HepG2 (cell line): ENCODE results near the gene DHX8. TPM values are rescaled to one million over a fixed set of nuclear protein-coding genes. Genes with fewer than 3 reads are reported as not detected.

Experiments
- ARNTL ChIP-seq: sonication (generic); formaldehyde crosslinking; IDR thresholded peaks from 2 replicates; pipeline ENCODE4 v1.4.0; 2020; ENCODE audit warnings: mild to moderate bottlenecking, missing genetic modification reagents
- ATF4 ChIP-seq, 2 experiments: fragments of 450-650 bp in 1 of 2; sonication (generic) in 1 of 2; formaldehyde crosslinking; IDR thresholded peaks; 2 replicates each; pipeline versions ENCODE4 v1.5.0 to v1.8.0; 2020 to 2022; ENCODE audit warnings: mild to moderate bottlenecking in 1 of 2, missing genetic modification reagents in 1 of 2
- FOXO1 ChIP-seq: sonication (generic); formaldehyde crosslinking; IDR thresholded peaks from 2 replicates; pipeline ENCODE4 v1.4.0; 2020; ENCODE audit warnings: missing genetic modification reagents
- GPN1 ChIP-seq: sonication (generic); formaldehyde crosslinking; IDR thresholded peaks from 2 replicates; pipeline ENCODE4 v1.5.1; 2020; ENCODE audit warnings: missing genetic modification reagents, borderline replicate concordance
- IKZF4 ChIP-seq: sonication (generic); formaldehyde crosslinking; IDR thresholded peaks from 2 replicates; pipeline ENCODE4 v1.5.1; 2020; ENCODE audit warnings: borderline replicate concordance, mild to moderate bottlenecking, low read depth, missing genetic modification reagents; ENCODE audit errors: not compliant biosample characterization
- NCOR1 ChIP-seq: fragments of 200-600 bp; sonication (generic); IDR thresholded peaks from 2 replicates; pipeline ENCODE4 v1.7.0; 2017; ENCODE audit warnings: antibody characterized with exemption, low read length, borderline replicate concordance
- NR2F6 ChIP-seq, 2 experiments: IDR thresholded peaks; 2 replicates each; pipeline ENCODE4 v1.6.1; 2016; ENCODE audit warnings: antibody characterized with exemption in 1 of 2, mild to moderate bottlenecking in 1 of 2
- PBX3 ChIP-seq: sonication (generic); formaldehyde crosslinking; IDR thresholded peaks from 2 replicates; pipeline ENCODE4 v1.8.1; 2023; ENCODE audit warnings: missing genetic modification reagents, inconsistent platforms, borderline replicate concordance
- RFX1 ChIP-seq: fragments of 450-650 bp; IDR thresholded peaks from 2 replicates; pipeline ENCODE4 v1.6.1; 2017
- SALL1 ChIP-seq: sonication (generic); formaldehyde crosslinking; IDR thresholded peaks from 2 replicates; pipeline ENCODE4 v1.8.0; 2022; ENCODE audit warnings: mild to moderate bottlenecking, missing genetic modification reagents
- SMAD1 ChIP-seq: sonication (generic); formaldehyde crosslinking; IDR thresholded peaks from 2 replicates; pipeline ENCODE4 v1.4.0; 2020; ENCODE audit warnings: missing genetic modification reagents, low read depth, mild to moderate bottlenecking, borderline replicate concordance
- SP5 ChIP-seq: IDR thresholded peaks from 2 replicates; pipeline ENCODE4 v1.6.1; 2016; ENCODE audit warnings: low read depth, borderline replicate concordance
- TOE1 ChIP-seq: sonication (generic); formaldehyde crosslinking; IDR thresholded peaks from 2 replicates; pipeline ENCODE4 v1.4.0; 2020; ENCODE audit warnings: mild to moderate bottlenecking, missing genetic modification reagents
- ZFYVE20 ChIP-seq: sonication (generic); formaldehyde crosslinking; IDR thresholded peaks from 2 replicates; pipeline ENCODE4 v1.8.0; 2023; ENCODE audit warnings: low read depth, mild to moderate bottlenecking, moderate library complexity, missing genetic modification reagents, borderline replicate concordance
- ZNF282 ChIP-seq: fragments of 450-650 bp; IDR thresholded peaks from 2 replicates; pipeline ENCODE4 v1.6.1; 2018; ENCODE audit not compliant: partially characterized antibody
- ZNF331 ChIP-seq: sonication (generic); formaldehyde crosslinking; IDR thresholded peaks from 2 replicates; pipeline ENCODE4 v1.4.0; 2020; ENCODE audit warnings: missing genetic modification reagents
- ZNF337 ChIP-seq: sonication (generic); formaldehyde crosslinking; IDR thresholded peaks from 2 replicates; pipeline ENCODE4 v1.5.1; 2020; ENCODE audit warnings: missing genetic modification reagents, low read depth, mild to moderate bottlenecking, borderline replicate concordance
- ZNF496 ChIP-seq: sonication (generic); formaldehyde crosslinking; IDR thresholded peaks from 2 replicates; pipeline ENCODE4 v1.8.1; 2023; ENCODE audit warnings: mild to moderate bottlenecking, moderate library complexity, missing genetic modification reagents; ENCODE audit not compliant: insufficient replicate concordance
- ZNF569 ChIP-seq: sonication (generic); formaldehyde crosslinking; IDR thresholded peaks from 2 replicates; pipeline ENCODE4 v1.5.0; 2020; ENCODE audit warnings: mild to moderate bottlenecking, missing genetic modification reagents, moderate library complexity, borderline replicate concordance
- ZNF598 ChIP-seq: sonication (generic); formaldehyde crosslinking; IDR thresholded peaks from 2 replicates; pipeline ENCODE4 v1.5.1; 2020; ENCODE audit warnings: mild to moderate bottlenecking, missing genetic modification reagents, borderline replicate concordance
- ZNF773 ChIP-seq: sonication (generic); formaldehyde crosslinking; IDR thresholded peaks from 2 replicates; pipeline ENCODE4 v1.4.0; 2020; ENCODE audit warnings: missing genetic modification reagents, borderline replicate concordance
- ZNF781 ChIP-seq: sonication (generic); formaldehyde crosslinking; IDR thresholded peaks from 2 replicates; pipeline ENCODE4 v1.5.1; 2020; ENCODE audit warnings: borderline replicate concordance, mild to moderate bottlenecking, missing genetic modification reagents; ENCODE audit errors: not compliant biosample characterization
- ZNF788 ChIP-seq: sonication (generic); formaldehyde crosslinking; IDR thresholded peaks from 2 replicates; pipeline ENCODE4 v1.5.0; 2020; ENCODE audit warnings: mild to moderate bottlenecking, missing genetic modification reagents, borderline replicate concordance
- ZUFSP ChIP-seq: sonication (generic); formaldehyde crosslinking; IDR thresholded peaks from 2 replicates; pipeline ENCODE4 v1.9.0; 2021; ENCODE audit warnings: missing genetic modification reagents, mild to moderate bottlenecking, borderline replicate concordance
- polyA plus RNA-seq, 8 experiments: library from polyadenylated mRNA; depleted of rRNA in 3 of 8; stranded (reverse) in 7 of 8; unstranded in 1 of 8; fragments of >200 nt; fragmentation: Illumina TruSeq in 4 of 8; extraction: Trizol in 4 of 8; gene quantifications; 2 replicates each; pipeline versions ENCODE4 v1.2.1 to v1.2.3, GENCODE V29; 2011 to 2016; ENCODE audit warnings: low read depth in 4 of 8, missing spikeins in 1 of 8, mixed read lengths in 1 of 8; ENCODE audit not compliant: insufficient read depth in 1 of 8
- total RNA-seq, 5 experiments: library from RNA; depleted of rRNA; stranded (reverse); fragments of >200 nt; fragmentation: Illumina TruSeq; extraction: Trizol; gene quantifications; 2 replicates each; pipeline ENCODE4 v1.2.3, GENCODE V29; 2016; ENCODE audit warnings: low read depth in 1 of 5

Gene DHX8
- total and polyA plus RNA-seq, 2 of the 13 experiments (the other 11 are each of a cell fraction or from before 2014, with no cell fraction given): 24.8 to 48.9 TPM

GRCh38 chr17:43573579-43574321, 90.0 kb downstream of the DHX8 start (continued):
- peak; percentile 52; the same call in 1 of the 2 replicates for TF ChIP-seq SP5 (CRISPR knock-in tag)
- peak; percentile 28 for TF ChIP-seq SALL1 (CRISPR knock-in tag)
- TF ChIP-seq NR2F6 (IDR thresholded peaks at IDR 0.05): no peak; the same call in 1 of the 2 replicates
- TF ChIP-seq NR2F6 (CRISPR knock-in tag; IDR thresholded peaks at IDR 0.05): 0 out of 2 replicates have a peak, but pooled peaks have one; percentile 42
- no peak for TF ChIP-seq PBX3 (CRISPR knock-in tag)
- TF ChIP-seq SMAD1: peak; percentile 60; the same call in 1 of the 2 replicates
- TF ChIP-seq RFX1: no peak
- peak; percentile 69 for TF ChIP-seq IKZF4 (CRISPR knock-in tag)
- TF ChIP-seq ZFYVE20: no peak
- no peak for TF ChIP-seq ZNF496 (CRISPR knock-in tag)
- peak; percentile 63; the same call in 1 of the 2 replicates for TF ChIP-seq ZNF331 (CRISPR knock-in tag)
- no peak for TF ChIP-seq ZNF781 (CRISPR knock-in tag)
- TF ChIP-seq NCOR1: peak; percentile 82; the same call in 1 of the 2 replicates
- TF ChIP-seq ZNF773: no peak; the same call in 1 of the 2 replicates
- TF ChIP-seq TOE1 (CRISPR knock-in tag): no peak
- no peak for TF ChIP-seq ZNF569 (CRISPR knock-in tag)
- 0 out of 2 replicates have a peak, but pooled peaks have one; percentile 0 for TF ChIP-seq ARNTL (CRISPR knock-in tag)
- TF ChIP-seq FOXO1 (CRISPR knock-in tag): no peak
- TF ChIP-seq ZNF788: no peak
- no peak for TF ChIP-seq ZNF337 (CRISPR knock-in tag)
- no peak for TF ChIP-seq ZNF282
- TF ChIP-seq ZNF598 (CRISPR knock-in tag): peak; percentile 75; the same call in 1 of the 2 replicates
- no peak for TF ChIP-seq ATF4 (CRISPR knock-in tag; IDR thresholded peaks at IDR 0.05)
- no peak for TF ChIP-seq GPN1 (CRISPR knock-in tag)
- no peak for TF ChIP-seq ZUFSP (CRISPR knock-in tag)
